Left lung (tissue), 10 donors: ENCODE results near the gene CCDC200. TPM values are rescaled to one million over a fixed set of nuclear protein-coding genes. Genes with fewer than 3 reads are reported as not detected.
A peak's percentile ranks its signal among the peaks of the same experiment; 100 is the strongest.

ENCODE experiments used
- ATAC-seq: fragments of 200-7000 bp; cut with Tn5 transposase; one replicate; pipeline ENCODE4 v1.9.1; 2020; ENCODE audit warnings: moderate library complexity
- DNase-seq, 4 donors: peaks; one replicate each; pipeline ENCODE4 v3.0.0-alpha.2; 2013 to 2020
- H3K27ac ChIP-seq, 2 donors: fragments of 200-600 bp; sonication (generic) in 1 of 2; one replicate each; pipeline versions ENCODE4 v1.5.0 to v1.8.0; 2020 to 2021
- H3K27me3 ChIP-seq, 2 donors: fragments of 200-600 bp; sonication (generic) in 1 of 2; one replicate each; pipeline versions ENCODE4 v1.5.0 to v1.8.0; 2020 to 2021
- H3K36me3 ChIP-seq, 2 donors: fragments of 200-600 bp; sonication (generic) in 1 of 2; one replicate each; pipeline versions ENCODE4 v1.5.0 to v1.8.0; 2020 to 2021
- H3K4me1 ChIP-seq, 2 donors: fragments of 200-600 bp; one replicate each; pipeline ENCODE4 v1.8.0; 2021
- H3K4me3 ChIP-seq, 2 donors: fragments of 200-600 bp; sonication (generic) in 1 of 2; one replicate each; pipeline versions ENCODE4 v1.5.0 to v1.8.0; 2020 to 2021; ENCODE audit warnings: mild to moderate bottlenecking in 1 of 2
- H3K9me3 ChIP-seq, 2 donors: fragments of 200-600 bp; sonication (generic) in 1 of 2; one replicate each; pipeline versions ENCODE4 v1.5.0 to v1.8.0; 2020 to 2021
- intact Hi-C, 2 donors: fragments of 100-400 bp; cut with DNase I; formaldehyde crosslinking; loops; one replicate each; pipeline versions ENCODE4 v1.11.2 to v1.14.2; 2022
- polyA plus RNA-seq, 6 donors: library from polyadenylated mRNA; unstranded; fragments of 120-200 nt; gene quantifications; one replicate each; pipeline ENCODE4 v1.2.1, GENCODE V29; 2013; ENCODE audit not compliant: insufficient read length in 6 of 6
- total RNA-seq, 2 donors: library from RNA; stranded (reverse); fragmentation: NEBNext Ultra II Directional; extraction: Animal tissue kit (Norgen Biotek cat#: 25700); gene quantifications; one replicate each; pipeline ENCODE4 v1.2.1, GENCODE V29; 2021
- TF ChIP-seq, protein P1 (sequence below), 2 donors: fragments of 200-600 bp; sonication (generic) in 1 of 2; IDR thresholded peaks; one replicate each; pipeline versions ENCODE4 v1.5.0 to v1.8.0; 2021; ENCODE audit warnings: antibody characterized with exemption in 2 of 2
- donor health status: DM: no; HTN: yes; CAD: no.
- donor health status: DM: no; HTN: no; CAD: no.

Gene CCDC200
- total and polyA plus RNA-seq, 8 donors = 0.37 to 23.6 (median 16.8) TPM; not detected in 1

DNA sequence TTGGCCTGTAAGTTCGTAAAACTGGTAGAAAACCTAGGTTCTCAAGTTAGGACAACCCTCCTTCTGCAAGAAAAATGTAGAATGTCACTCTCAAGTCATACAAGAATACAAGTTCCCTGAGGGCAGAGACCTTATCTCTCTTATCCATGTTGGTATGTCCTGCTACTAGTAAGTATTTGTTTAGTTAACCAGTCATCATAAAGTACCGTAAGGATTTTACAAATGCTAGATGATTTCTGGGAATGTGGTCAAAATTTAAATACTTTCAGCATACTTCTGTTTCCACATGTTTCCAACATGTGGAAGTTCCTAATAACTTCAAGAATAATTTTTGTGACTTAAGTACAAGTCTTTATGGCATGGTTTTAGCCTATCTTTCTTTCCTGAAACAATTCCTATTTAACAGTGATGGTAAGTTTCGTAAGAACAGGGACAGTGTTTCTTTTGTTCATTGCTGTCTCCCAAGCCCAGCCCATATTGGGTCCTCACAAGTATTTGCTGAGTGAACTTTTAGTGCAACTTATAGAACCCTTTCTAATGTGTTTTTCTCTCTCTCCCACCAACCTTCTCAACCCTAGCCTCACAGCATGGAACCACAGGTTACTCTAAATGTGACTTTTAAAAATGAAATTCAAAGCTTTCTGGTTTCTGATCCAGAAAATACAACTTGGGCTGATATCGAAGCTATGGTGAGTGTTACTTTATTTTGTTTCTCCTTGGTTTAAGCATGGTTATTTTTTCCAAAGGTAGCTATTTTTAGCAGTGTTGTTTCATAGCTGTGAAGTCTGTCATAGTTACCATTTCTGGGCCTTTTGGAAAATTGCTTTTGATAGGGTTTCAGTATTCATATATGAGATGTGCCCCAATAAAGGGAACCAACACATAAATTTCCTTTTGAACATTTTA lies 53.0 kb downstream of the CCDC200 start:
- TF ChIP-seq, protein P1, sequence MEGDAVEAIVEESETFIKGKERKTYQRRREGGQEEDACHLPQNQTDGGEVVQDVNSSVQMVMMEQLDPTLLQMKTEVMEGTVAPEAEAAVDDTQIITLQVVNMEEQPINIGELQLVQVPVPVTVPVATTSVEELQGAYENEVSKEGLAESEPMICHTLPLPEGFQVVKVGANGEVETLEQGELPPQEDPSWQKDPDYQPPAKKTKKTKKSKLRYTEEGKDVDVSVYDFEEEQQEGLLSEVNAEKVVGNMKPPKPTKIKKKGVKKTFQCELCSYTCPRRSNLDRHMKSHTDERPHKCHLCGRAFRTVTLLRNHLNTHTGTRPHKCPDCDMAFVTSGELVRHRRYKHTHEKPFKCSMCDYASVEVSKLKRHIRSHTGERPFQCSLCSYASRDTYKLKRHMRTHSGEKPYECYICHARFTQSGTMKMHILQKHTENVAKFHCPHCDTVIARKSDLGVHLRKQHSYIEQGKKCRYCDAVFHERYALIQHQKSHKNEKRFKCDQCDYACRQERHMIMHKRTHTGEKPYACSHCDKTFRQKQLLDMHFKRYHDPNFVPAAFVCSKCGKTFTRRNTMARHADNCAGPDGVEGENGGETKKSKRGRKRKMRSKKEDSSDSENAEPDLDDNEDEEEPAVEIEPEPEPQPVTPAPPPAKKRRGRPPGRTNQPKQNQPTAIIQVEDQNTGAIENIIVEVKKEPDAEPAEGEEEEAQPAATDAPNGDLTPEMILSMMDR (IDR thresholded peaks at IDR 0.05) = no peak
- H3K9me3 ChIP-seq = no peaks in the 10 kb centered on the region
- DNase-seq = no peak
- H3K36me3 ChIP-seq = peaks cover 0 to 45% of the 10 kb centered on the region in 2 donors
- H3K4me3 ChIP-seq = no peak overlapping the region
- ATAC-seq = no peak
- peaks cover 17 to 67% of the 10 kb centered on the region in 2 donors for H3K4me1 ChIP-seq
- intact Hi-C loops = no loop called here
- H3K27me3 ChIP-seq = no peaks in the 10 kb centered on the region
- H3K27ac ChIP-seq = peak overlapping the region in 1 of 2 donors; percentile 1

DNA sequence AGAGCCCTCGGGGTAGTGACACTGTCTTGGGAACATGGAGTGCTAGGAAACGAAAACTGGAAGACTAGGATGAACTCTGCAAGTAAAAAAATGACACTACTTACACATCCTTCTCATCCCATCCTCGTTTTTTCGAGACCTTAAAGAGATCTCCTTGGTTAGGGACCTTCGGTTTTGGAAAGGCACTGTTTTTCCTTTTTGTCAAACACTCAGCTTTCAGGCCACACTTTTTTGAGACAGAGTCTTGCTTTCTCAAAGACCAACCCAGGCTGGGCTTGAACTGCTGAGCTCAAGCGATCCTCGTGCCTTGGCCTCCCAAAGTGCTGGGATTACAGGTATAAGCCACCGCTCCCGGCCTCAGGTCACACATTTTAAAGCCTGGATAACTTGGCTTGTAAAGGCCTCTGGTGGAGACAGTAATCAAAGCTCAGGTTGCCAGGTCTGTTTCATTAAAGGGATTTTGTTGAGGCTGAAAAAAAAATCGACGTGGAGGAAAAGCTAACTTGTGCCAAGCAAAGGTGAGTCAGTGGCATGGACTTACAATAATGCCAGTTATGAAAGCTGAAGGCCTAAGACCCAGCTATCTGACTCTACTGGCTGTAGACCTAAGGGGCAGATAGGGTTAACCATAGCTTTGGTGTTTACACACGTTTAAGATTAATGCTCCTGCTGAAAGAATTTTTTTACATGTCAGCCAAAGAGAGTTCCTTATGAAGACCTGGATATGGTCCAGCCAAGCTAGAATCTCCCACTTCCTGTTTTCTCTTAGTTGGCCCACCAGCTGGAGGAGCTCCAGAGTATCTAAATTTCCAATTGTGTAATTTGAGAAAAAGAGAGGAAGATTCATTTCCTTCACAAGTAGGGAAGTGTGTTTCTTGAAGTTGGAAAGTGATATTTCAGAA lies 56.6 kb downstream of the CCDC200 start:
- H3K9me3 ChIP-seq = no peaks in the 10 kb centered on the region
- H3K27me3 ChIP-seq = no peaks in the 10 kb centered on the region
- peak overlapping the region; percentile 63 to 80 for H3K4me3 ChIP-seq
- intact Hi-C loops = no loop called here
- H3K27ac ChIP-seq = peak overlapping the region; percentile 97 to 99
- peaks cover 0 to 12% of the 10 kb centered on the region in 2 donors for H3K36me3 ChIP-seq
- H3K4me1 ChIP-seq = peaks cover 17 to 71% of the 10 kb centered on the region in 2 donors
- DNase-seq = peak in 2 of 4 donors; percentile 84 to 92
- peak; percentile 2 for ATAC-seq
- TF ChIP-seq, protein P1 (IDR thresholded peaks at IDR 0.05) = no peak

Other genes with a start within 250 kb of the CCDC200 start
- gene PTGES3L, start 248.5 kb downstream of the CCDC200 start, total RNA-seq = under 1 TPM; 0.26 to 0.65 TPM
- 1 to 10 TPM; 1.7 to 3.6 (median 2.3) TPM for gene PTGES3L, start 248.5 kb downstream of the CCDC200 start, polyA plus RNA-seq
- gene RUNDC1, start 248.1 kb downstream of the CCDC200 start, total RNA-seq = 10 to 100 TPM; 14.9 to 16.9 TPM
- 10 to 100 TPM; 10.3 to 13.4 (median 12.1) TPM for gene RUNDC1, start 248.1 kb downstream of the CCDC200 start, polyA plus RNA-seq
- 100 to 1,000 TPM; 842 to 909 TPM for gene RPL27, start 230.2 kb downstream of the CCDC200 start, total RNA-seq
- 1,000 to 10,000 TPM; 1,562 to 1,820 (median 1,675) TPM for gene RPL27, start 230.2 kb downstream of the CCDC200 start, polyA plus RNA-seq
- 10 to 100 TPM; 39.0 to 41.5 TPM for gene IFI35, start 221.8 kb downstream of the CCDC200 start, total RNA-seq
- 10 to 100 TPM; 17.5 to 20.7 (median 18.5) TPM for gene IFI35, start 221.8 kb downstream of the CCDC200 start, polyA plus RNA-seq
- gene VAT1, start 206.2 kb downstream of the CCDC200 start, total RNA-seq = 100 to 1,000 TPM; 228 to 257 TPM
- 100 to 1,000 TPM; 116 to 154 (median 130) TPM for gene VAT1, start 206.2 kb downstream of the CCDC200 start, polyA plus RNA-seq
- gene RND2, start 203.4 kb downstream of the CCDC200 start, total RNA-seq = 1 to 10 TPM in 1 of 2 donors, under 1 TPM in 1; 0.73 to 1.2 TPM
- 1 to 10 TPM; 1.6 to 2.0 (median 1.8) TPM for gene RND2, start 203.4 kb downstream of the CCDC200 start, polyA plus RNA-seq
- gene BRCA1, start 103.3 kb downstream of the CCDC200 start, total RNA-seq = 10 to 100 TPM; 10.3 to 17.7 TPM
- 10 to 100 TPM; 13.4 to 24.4 (median 19.2) TPM for gene BRCA1, start 103.3 kb downstream of the CCDC200 start, polyA plus RNA-seq
- 10 to 100 TPM; 62.4 to 78.2 TPM for gene NBR1, start 57.4 kb downstream of the CCDC200 start, total RNA-seq
- 100 to 1,000 TPM in 5 of 6 donors, 10 to 100 TPM in 1; 95.5 to 125 (median 111) TPM for gene NBR1, start 57.4 kb downstream of the CCDC200 start, polyA plus RNA-seq
- 10 to 100 TPM; 14.4 to 26.8 TPM for gene TMEM106A, start 16.7 kb downstream of the CCDC200 start, total RNA-seq
- 10 to 100 TPM; 10.6 to 16.9 (median 11.2) TPM for gene TMEM106A, start 16.7 kb downstream of the CCDC200 start, polyA plus RNA-seq
- gene RNU2-1, start 5.4 kb upstream of the CCDC200 start, total RNA-seq = 1,000 to 10,000 TPM; 5,610 to 6,821 TPM
- gene RNU2-1, start 5.4 kb upstream of the CCDC200 start, polyA plus RNA-seq = 1 to 10 TPM in 5 of 6 donors, not detected in 1; 1.2 to 2.9 (median 1.4) TPM
- 10 to 100 TPM in 1 of 2 donors, 1 to 10 TPM in 1; 9.9 to 13.0 TPM for gene ARL4D, start 170.4 kb upstream of the CCDC200 start, total RNA-seq
- 10 to 100 TPM in 1 of 6 donors, 1 to 10 TPM in 5; 5.9 to 10.1 (median 9.2) TPM for gene ARL4D, start 170.4 kb upstream of the CCDC200 start, polyA plus RNA-seq